HepG2 (cell line): ENCODE results near the gene TMEM129. TPM values are rescaled to one million over a fixed set of nuclear protein-coding genes. Genes with fewer than 3 reads are reported as not detected.

Source experiments
- CENPT ChIP-seq: sonication (generic); formaldehyde crosslinking; IDR thresholded peaks from 2 replicates; pipeline ENCODE4 v1.8.0; 2022; ENCODE audit warnings: low read depth, mild to moderate bottlenecking, moderate library complexity, missing genetic modification reagents
- CENPX ChIP-seq: sonication (generic); formaldehyde crosslinking; IDR thresholded peaks from 2 replicates; pipeline ENCODE4 v1.9.0; 2021; ENCODE audit warnings: mild to moderate bottlenecking, missing genetic modification reagents, moderate library complexity
- DNMT1 ChIP-seq: sonication (generic); formaldehyde crosslinking; IDR thresholded peaks from 2 replicates; pipeline ENCODE4 v1.5.1; 2020; ENCODE audit warnings: mild to moderate bottlenecking, missing genetic modification reagents
- NFE2 ChIP-seq: sonication (generic); formaldehyde crosslinking; IDR thresholded peaks from 2 replicates; pipeline ENCODE4 v1.4.0; 2020; ENCODE audit warnings: missing genetic modification reagents
- PHB2 ChIP-seq: fragments of 450-650 bp; IDR thresholded peaks from 2 replicates; pipeline ENCODE4 v1.6.1; 2018; ENCODE audit not compliant: partially characterized antibody
- SAP130 ChIP-seq: IDR thresholded peaks from 2 replicates; pipeline ENCODE4 v1.6.1; 2016; ENCODE audit warnings: low read depth
- TAF15 ChIP-seq: fragments of 200-400 bp; formaldehyde crosslinking; IDR thresholded peaks from one replicate; pipeline ENCODE4 v1.6.1; 2018; ENCODE audit warnings: mild to moderate bottlenecking, low read depth, low read length; ENCODE audit not compliant: poor library complexity, severe bottlenecking
- polyA plus RNA-seq, 8 experiments: library from polyadenylated mRNA; depleted of rRNA in 3 of 8; stranded (reverse) in 7 of 8; unstranded in 1 of 8; fragments of >200 nt; fragmentation: Illumina TruSeq in 4 of 8; extraction: Trizol in 4 of 8; gene quantifications; 2 replicates each; pipeline versions ENCODE4 v1.2.1 to v1.2.3, GENCODE V29; 2011 to 2016; ENCODE audit warnings: low read depth in 4 of 8, missing spikeins in 1 of 8, mixed read lengths in 1 of 8; ENCODE audit not compliant: insufficient read depth in 1 of 8
- total RNA-seq, 5 experiments: library from RNA; depleted of rRNA; stranded (reverse); fragments of >200 nt; fragmentation: Illumina TruSeq; extraction: Trizol; gene quantifications; 2 replicates each; pipeline ENCODE4 v1.2.3, GENCODE V29; 2016; ENCODE audit warnings: low read depth in 1 of 5
- TF ChIP-seq, protein P1 (sequence below): sonication (generic); formaldehyde crosslinking; IDR thresholded peaks from 2 replicates; pipeline ENCODE4 v1.9.0; 2021; ENCODE audit warnings: missing genetic modification reagents, borderline replicate concordance
- TF ChIP-seq, protein P2 (sequence below): sonication (generic); formaldehyde crosslinking; IDR thresholded peaks from 2 replicates; pipeline ENCODE4 v1.5.0; 2020; ENCODE audit warnings: mild to moderate bottlenecking, missing genetic modification reagents, borderline replicate concordance
- TF ChIP-seq, protein P3 (sequence below): sonication (generic); formaldehyde crosslinking; IDR thresholded peaks from 2 replicates; pipeline ENCODE4 v1.4.0; 2020; ENCODE audit warnings: missing genetic modification reagents, mild to moderate bottlenecking, borderline replicate concordance
- TF ChIP-seq, protein P4 (sequence below): IDR thresholded peaks from 2 replicates; pipeline ENCODE4 v1.6.1; 2016; ENCODE audit warnings: low read depth
- TF ChIP-seq, protein P5 (sequence below): sonication (generic); formaldehyde crosslinking; IDR thresholded peaks from 2 replicates; pipeline ENCODE4 v1.4.0; 2020; ENCODE audit warnings: mild to moderate bottlenecking, missing genetic modification reagents

TMEM129 gene
- total and polyA plus RNA-seq, 2 of the 13 experiments (the other 11 are each of a cell fraction or from before 2014, with no cell fraction given): 19.0 to 25.8 TPM

DNA sequence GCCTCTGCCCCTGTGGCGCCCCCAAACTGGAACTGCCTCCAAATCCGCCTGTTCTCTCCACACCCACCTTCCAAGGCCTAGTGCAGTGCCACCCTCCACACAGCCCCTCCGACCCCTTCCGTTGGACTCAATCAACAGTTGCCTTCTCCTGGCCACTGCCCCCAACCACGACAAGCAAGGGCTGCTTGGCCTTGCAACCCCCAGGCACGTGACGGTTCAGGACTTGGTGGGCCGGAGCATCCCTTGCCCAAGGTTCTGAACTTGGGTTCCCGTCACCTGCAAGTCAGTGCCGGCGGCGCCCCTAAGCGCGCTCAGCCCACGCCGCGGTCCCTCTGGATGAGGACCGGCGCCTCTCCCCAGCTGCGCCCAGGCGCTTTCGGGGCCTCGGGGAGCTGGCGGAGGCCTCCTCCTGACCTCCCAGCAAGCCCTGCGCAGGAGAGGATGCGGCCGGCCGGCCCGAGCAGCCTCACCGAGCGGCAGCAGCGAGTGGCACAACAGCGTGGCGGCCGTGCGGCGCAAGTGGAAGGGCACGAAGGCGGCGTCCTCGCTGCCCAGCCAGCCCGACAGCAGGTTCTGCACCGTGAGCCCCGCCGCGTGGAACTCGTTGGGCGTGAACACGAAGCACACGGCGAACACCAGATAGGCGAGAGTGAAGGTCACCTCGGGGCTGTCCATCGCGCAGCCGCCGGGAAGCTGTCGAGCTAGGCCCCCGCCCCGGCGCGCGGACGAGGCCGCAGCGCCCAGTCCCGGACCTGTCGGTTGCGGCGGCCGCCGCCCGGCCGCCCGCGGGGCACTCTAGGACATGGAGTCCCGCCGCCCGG lies 750 bp downstream of the TMEM129 start (continued):
- TF ChIP-seq, protein P1, sequence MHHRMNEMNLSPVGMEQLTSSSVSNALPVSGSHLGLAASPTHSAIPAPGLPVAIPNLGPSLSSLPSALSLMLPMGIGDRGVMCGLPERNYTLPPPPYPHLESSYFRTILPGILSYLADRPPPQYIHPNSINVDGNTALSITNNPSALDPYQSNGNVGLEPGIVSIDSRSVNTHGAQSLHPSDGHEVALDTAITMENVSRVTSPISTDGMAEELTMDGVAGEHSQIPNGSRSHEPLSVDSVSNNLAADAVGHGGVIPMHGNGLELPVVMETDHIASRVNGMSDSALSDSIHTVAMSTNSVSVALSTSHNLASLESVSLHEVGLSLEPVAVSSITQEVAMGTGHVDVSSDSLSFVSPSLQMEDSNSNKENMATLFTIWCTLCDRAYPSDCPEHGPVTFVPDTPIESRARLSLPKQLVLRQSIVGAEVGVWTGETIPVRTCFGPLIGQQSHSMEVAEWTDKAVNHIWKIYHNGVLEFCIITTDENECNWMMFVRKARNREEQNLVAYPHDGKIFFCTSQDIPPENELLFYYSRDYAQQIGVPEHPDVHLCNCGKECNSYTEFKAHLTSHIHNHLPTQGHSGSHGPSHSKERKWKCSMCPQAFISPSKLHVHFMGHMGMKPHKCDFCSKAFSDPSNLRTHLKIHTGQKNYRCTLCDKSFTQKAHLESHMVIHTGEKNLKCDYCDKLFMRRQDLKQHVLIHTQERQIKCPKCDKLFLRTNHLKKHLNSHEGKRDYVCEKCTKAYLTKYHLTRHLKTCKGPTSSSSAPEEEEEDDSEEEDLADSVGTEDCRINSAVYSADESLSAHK (CRISPR knock-in tag): no peak
- TF ChIP-seq, protein P2, sequence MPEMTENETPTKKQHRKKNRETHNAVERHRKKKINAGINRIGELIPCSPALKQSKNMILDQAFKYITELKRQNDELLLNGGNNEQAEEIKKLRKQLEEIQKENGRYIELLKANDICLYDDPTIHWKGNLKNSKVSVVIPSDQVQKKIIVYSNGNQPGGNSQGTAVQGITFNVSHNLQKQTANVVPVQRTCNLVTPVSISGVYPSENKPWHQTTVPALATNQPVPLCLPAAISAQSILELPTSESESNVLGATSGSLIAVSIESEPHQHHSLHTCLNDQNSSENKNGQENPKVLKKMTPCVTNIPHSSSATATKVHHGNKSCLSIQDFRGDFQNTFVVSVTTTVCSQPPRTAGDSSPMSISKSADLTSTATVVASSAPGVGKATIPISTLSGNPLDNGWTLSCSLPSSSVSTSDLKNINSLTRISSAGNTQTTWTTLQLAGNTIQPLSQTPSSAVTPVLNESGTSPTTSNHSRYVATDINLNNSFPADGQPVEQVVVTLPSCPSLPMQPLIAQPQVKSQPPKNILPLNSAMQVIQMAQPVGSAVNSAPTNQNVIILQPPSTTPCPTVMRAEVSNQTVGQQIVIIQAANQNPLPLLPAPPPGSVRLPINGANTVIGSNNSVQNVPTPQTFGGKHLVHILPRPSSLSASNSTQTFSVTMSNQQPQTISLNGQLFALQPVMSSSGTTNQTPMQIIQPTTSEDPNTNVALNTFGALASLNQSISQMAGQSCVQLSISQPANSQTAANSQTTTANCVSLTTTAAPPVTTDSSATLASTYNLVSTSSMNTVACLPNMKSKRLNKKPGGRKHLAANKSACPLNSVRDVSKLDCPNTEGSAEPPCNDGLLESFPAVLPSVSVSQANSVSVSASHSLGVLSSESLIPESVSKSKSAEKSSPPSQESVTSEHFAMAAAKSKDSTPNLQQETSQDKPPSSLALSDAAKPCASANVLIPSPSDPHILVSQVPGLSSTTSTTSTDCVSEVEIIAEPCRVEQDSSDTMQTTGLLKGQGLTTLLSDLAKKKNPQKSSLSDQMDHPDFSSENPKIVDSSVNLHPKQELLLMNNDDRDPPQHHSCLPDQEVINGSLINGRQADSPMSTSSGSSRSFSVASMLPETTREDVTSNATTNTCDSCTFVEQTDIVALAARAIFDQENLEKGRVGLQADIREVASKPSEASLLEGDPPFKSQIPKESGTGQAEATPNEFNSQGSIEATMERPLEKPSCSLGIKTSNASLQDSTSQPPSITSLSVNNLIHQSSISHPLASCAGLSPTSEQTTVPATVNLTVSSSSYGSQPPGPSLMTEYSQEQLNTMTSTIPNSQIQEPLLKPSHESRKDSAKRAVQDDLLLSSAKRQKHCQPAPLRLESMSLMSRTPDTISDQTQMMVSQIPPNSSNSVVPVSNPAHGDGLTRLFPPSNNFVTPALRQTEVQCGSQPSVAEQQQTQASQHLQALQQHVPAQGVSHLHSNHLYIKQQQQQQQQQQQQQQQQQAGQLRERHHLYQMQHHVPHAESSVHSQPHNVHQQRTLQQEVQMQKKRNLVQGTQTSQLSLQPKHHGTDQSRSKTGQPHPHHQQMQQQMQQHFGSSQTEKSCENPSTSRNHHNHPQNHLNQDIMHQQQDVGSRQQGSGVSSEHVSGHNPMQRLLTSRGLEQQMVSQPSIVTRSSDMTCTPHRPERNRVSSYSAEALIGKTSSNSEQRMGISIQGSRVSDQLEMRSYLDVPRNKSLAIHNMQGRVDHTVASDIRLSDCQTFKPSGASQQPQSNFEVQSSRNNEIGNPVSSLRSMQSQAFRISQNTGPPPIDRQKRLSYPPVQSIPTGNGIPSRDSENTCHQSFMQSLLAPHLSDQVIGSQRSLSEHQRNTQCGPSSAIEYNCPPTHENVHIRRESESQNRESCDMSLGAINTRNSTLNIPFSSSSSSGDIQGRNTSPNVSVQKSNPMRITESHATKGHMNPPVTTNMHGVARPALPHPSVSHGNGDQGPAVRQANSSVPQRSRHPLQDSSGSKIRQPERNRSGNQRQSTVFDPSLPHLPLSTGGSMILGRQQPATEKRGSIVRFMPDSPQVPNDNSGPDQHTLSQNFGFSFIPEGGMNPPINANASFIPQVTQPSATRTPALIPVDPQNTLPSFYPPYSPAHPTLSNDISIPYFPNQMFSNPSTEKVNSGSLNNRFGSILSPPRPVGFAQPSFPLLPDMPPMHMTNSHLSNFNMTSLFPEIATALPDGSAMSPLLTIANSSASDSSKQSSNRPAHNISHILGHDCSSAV: no peak
- TF ChIP-seq TAF15: no peak
- no peak for TF ChIP-seq PHB2
- TF ChIP-seq SAP130 (CRISPR knock-in tag): peak; percentile 34; the same call in 1 of the 2 replicates
- no peak for TF ChIP-seq NFE2
- TF ChIP-seq, protein P3, sequence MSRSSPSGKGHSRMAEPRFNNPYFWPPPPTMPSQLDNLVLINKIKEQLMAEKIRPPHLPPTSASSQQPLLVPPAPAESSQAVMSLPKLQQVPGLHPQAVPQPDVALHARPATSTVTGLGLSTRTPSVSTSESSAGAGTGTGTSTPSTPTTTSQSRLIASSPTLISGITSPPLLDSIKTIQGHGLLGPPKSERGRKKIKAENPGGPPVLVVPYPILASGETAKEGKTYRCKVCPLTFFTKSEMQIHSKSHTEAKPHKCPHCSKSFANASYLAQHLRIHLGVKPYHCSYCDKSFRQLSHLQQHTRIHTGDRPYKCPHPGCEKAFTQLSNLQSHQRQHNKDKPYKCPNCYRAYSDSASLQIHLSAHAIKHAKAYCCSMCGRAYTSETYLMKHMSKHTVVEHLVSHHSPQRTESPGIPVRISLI (CRISPR knock-in tag): 0 out of 2 replicates have a peak, but pooled peaks have one; percentile 41
- TF ChIP-seq CENPX: no peak
- no peak for TF ChIP-seq CENPT
- TF ChIP-seq, protein P4, sequence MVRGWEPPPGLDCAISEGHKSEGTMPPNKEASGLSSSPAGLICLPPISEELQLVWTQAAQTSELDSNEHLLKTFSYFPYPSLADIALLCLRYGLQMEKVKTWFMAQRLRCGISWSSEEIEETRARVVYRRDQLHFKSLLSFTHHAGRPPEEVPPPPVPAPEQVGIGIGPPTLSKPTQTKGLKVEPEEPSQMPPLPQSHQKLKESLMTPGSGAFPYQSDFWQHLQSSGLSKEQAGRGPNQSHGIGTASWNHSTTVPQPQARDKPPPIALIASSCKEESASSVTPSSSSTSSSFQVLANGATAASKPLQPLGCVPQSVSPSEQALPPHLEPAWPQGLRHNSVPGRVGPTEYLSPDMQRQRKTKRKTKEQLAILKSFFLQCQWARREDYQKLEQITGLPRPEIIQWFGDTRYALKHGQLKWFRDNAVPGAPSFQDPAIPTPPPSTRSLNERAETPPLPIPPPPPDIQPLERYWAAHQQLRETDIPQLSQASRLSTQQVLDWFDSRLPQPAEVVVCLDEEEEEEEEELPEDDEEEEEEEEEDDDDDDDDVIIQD: no peak
- no peak for TF ChIP-seq DNMT1 (CRISPR knock-in tag)
- TF ChIP-seq, protein P5, sequence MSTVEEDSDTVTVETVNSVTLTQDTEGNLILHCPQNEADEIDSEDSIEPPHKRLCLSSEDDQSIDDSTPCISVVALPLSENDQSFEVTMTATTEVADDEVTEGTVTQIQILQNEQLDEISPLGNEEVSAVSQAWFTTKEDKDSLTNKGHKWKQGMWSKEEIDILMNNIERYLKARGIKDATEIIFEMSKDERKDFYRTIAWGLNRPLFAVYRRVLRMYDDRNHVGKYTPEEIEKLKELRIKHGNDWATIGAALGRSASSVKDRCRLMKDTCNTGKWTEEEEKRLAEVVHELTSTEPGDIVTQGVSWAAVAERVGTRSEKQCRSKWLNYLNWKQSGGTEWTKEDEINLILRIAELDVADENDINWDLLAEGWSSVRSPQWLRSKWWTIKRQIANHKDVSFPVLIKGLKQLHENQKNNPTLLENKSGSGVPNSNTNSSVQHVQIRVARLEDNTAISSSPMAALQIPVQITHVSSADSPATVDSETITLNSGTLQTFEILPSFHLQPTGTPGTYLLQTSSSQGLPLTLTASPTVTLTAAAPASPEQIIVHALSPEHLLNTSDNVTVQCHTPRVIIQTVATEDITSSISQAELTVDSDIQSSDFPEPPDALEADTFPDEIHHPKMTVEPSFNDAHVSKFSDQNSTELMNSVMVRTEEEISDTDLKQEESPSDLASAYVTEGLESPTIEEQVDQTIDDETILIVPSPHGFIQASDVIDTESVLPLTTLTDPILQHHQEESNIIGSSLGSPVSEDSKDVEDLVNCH: no peak
